HG02852 (cell line): ENCODE data around the gene SMOC2.

ENCODE experiments used
- ATAC-seq: cut with Tn5 transposase; IDR thresholded peaks from one replicate; pipeline ENCODE4 v1.9.1; 2021; ENCODE audit warnings: mild to moderate bottlenecking, moderate library complexity; ENCODE audit not compliant: unreplicated experiment

The SMOC2 gene

GRCh38 chr6:168618546-168619315, 177.7 kb downstream of the SMOC2 start:
- no peak for ATAC-seq

GRCh38 chr6:168619560-168620314, 178.8 kb downstream of the SMOC2 start:
- no peak for ATAC-seq

- ATAC-seq, result no peak
Measured at GRCh38 chr6:168620578-168620977, 179.6 kb downstream of the SMOC2 start.

- no peak for ATAC-seq
Measured at GRCh38 chr6:168623736-168624135, 182.8 kb downstream of the SMOC2 start.

- ATAC-seq, result no peak
Measured at GRCh38 chr6:168624540-168624939, 183.6 kb downstream of the SMOC2 start.

- no peak for ATAC-seq
Measured at GRCh38 chr6:168624948-168625347, 184.0 kb downstream of the SMOC2 start.

- ATAC-seq, result no peak
Measured at GRCh38 chr6:168625602-168626001, 184.6 kb downstream of the SMOC2 start.

- ATAC-seq, result no peak
Measured at GRCh38 chr6:168626046-168626602, 185.1 kb downstream of the SMOC2 start.

- ATAC-seq, result no peak
Measured at GRCh38 chr6:168627506-168628175, 186.7 kb downstream of the SMOC2 start.

GRCh38 chr6:168628176-168628553, 187.2 kb downstream of the SMOC2 start:
- no peak for ATAC-seq

GRCh38 chr6:168628732-168629245, 187.8 kb downstream of the SMOC2 start:
- ATAC-seq, result no peak

- ATAC-seq, result no peak
Measured at GRCh38 chr6:168631564-168631963, 190.6 kb downstream of the SMOC2 start.

GRCh38 chr6:168632694-168633093, 191.7 kb downstream of the SMOC2 start:
- no peak for ATAC-seq

- no peak for ATAC-seq
Measured at GRCh38 chr6:168634541-168635328, 193.8 kb downstream of the SMOC2 start.

GRCh38 chr6:168636147-168637004, 195.4 kb downstream of the SMOC2 start:
- ATAC-seq, result no peak

GRCh38 chr6:168637834-168638233, 196.8 kb downstream of the SMOC2 start:
- ATAC-seq, result no peak

- no peak for ATAC-seq
Measured at GRCh38 chr6:168638468-168639271, 197.7 kb downstream of the SMOC2 start.

GRCh38 chr6:168640181-168640580, 199.2 kb downstream of the SMOC2 start:
- ATAC-seq, result no peak

- no peak for ATAC-seq
Measured at GRCh38 chr6:168640768-168641167, 199.8 kb downstream of the SMOC2 start.
